Fibroblast of upper back skin (primary cell): ENCODE data around the gene IFI30.
"Not testable (repeated sequence)": the region's sequence is repeated elsewhere in the genome, so short reads cannot be mapped to it uniquely, and the experiment has no call there.

Experiments
- DNase-seq: peaks from one replicate; pipeline ENCODE4 v3.0.0-alpha.2; 2013

Gene IFI30

GRCh38 chr19:18152817-18153555, 20.6 kb upstream of the IFI30 start, which contains the start of gene PIK3R2:
TSS of gene PIK3R2 (plus strand) at chr19:18153163. CDS start at chr19:18155880, 2,717 bp downstream.
- DNase-seq, result peak; percentile 99

GRCh38 chr19:18153556-18154134, 20.0 kb upstream of the IFI30 start:
- no peak for DNase-seq

- no peak for DNase-seq
These were observed 18.2 kb upstream of the IFI30 start for GRCh38 chr19:18155095-18156087.

- no peak for DNase-seq
These were observed 17.3 kb upstream of the IFI30 start for GRCh38 chr19:18156268-18156667.

- DNase-seq, result peak; percentile 72
These were observed 16.7 kb upstream of the IFI30 start for GRCh38 chr19:18156841-18157464.

GRCh38 chr19:18157465-18158063, 16.0 kb upstream of the IFI30 start:
- no peak for DNase-seq

- no peak for DNase-seq
These were observed 15.1 kb upstream of the IFI30 start for GRCh38 chr19:18158467-18158866.

- DNase-seq, result not testable (repeated sequence)
These were observed 14.5 kb upstream of the IFI30 start for GRCh38 chr19:18159059-18159616.

- DNase-seq, result no peak
These were observed 13.8 kb upstream of the IFI30 start for GRCh38 chr19:18159810-18160209.

GRCh38 chr19:18160493-18160970, 13.1 kb upstream of the IFI30 start:
- DNase-seq, result no peak

- peak; percentile 51 for DNase-seq
These were observed 12.5 kb upstream of the IFI30 start for GRCh38 chr19:18160971-18161635.

- no peak for DNase-seq
These were observed 12.0 kb upstream of the IFI30 start for GRCh38 chr19:18161636-18162002.

- DNase-seq, result no peak
These were observed 9.5 kb upstream of the IFI30 start for GRCh38 chr19:18164072-18164471.

- DNase-seq, result no peak
These were observed 7.6 kb upstream of the IFI30 start for GRCh38 chr19:18165794-18166544.

- DNase-seq, result no peak
These were observed 6.6 kb upstream of the IFI30 start for GRCh38 chr19:18167011-18167410.

- no peak for DNase-seq
These were observed 5.5 kb upstream of the IFI30 start for GRCh38 chr19:18167975-18168645.

- no peak for DNase-seq
These were observed 4.8 kb upstream of the IFI30 start for GRCh38 chr19:18168673-18169381.

GRCh38 chr19:18170714-18171255, 2.8 kb upstream of the IFI30 start:
- DNase-seq, result no peak
